Breast epithelium (tissue), 4 donors: Measurements from ENCODE around the gene LAMA1. TPM values are rescaled to one million over a fixed set of nuclear protein-coding genes. Genes with fewer than 3 reads are reported as not detected.

Experiments used
- DNase-seq, 2 donors: peaks; one replicate each; pipeline ENCODE4 v3.0.0-alpha.2; 2019; ENCODE audit warnings: low spot score in 2 of 2
- H3K27ac ChIP-seq, 2 donors: fragments of 200-600 bp; sonication (generic) in 1 of 2; one replicate each; pipeline ENCODE4 v1.5.1; 2016 to 2019; ENCODE audit warnings: mild to moderate bottlenecking in 1 of 2
- H3K27me3 ChIP-seq, 2 donors: fragments of 200-600 bp; sonication (generic) in 1 of 2; one replicate each; pipeline versions ENCODE4 v1.5.1 to v1.6.0; 2017 to 2019; ENCODE audit warnings: control low read depth in 1 of 2, mild to moderate bottlenecking in 1 of 2
- H3K36me3 ChIP-seq: fragments of 200-600 bp; one replicate; pipeline ENCODE4 v1.5.1; 2019
- H3K4me1 ChIP-seq, 2 donors: fragments of 200-600 bp; sonication (generic); one replicate each; pipeline ENCODE4 v1.5.1; 2016 to 2019; ENCODE audit warnings: control low read depth in 1 of 2
- H3K4me3 ChIP-seq, 3 donors: fragments of 200-600 bp; sonication (generic); 1 replicate in 2 of 3; 2 replicates in 1 of 3; pipeline ENCODE4 v1.5.1; 2016 to 2019; ENCODE audit warnings: mild to moderate bottlenecking in 3 of 3, moderate library complexity in 2 of 3
- H3K9me3 ChIP-seq, 2 donors: fragments of 200-600 bp; sonication (generic) in 1 of 2; one replicate each; pipeline ENCODE4 v1.5.1; 2016 to 2019; ENCODE audit warnings: control low read depth in 1 of 2
- POLR2A ChIP-seq: fragments of 450-650 bp; IDR thresholded peaks from one replicate; pipeline ENCODE4 v1.6.1; 2016; ENCODE audit warnings: antibody characterized with exemption, mild to moderate bottlenecking, moderate library complexity
- POLR2AphosphoS5 ChIP-seq, 3 donors: sonication (generic); formaldehyde crosslinking; IDR thresholded peaks; one replicate each; pipeline ENCODE4 v1.6.1; 2017; ENCODE audit warnings: antibody characterized with exemption in 3 of 3
- intact Hi-C: fragments of 100-400 bp; cut with DNase I; formaldehyde crosslinking; loops from one replicate; pipeline ENCODE4 v1.15.1; 2023; ENCODE audit warnings: low total_unique reads
- total RNA-seq, 3 donors: library from RNA; depleted of rRNA; stranded (reverse); fragments of >200 nt; gene quantifications; one replicate each; pipeline ENCODE4 v1.1.0, GENCODE V29; 2016
- TF ChIP-seq, protein P1 (sequence below), 3 donors: fragments of 450-650 bp; IDR thresholded peaks; one replicate each; pipeline ENCODE4 v1.5.1; 2016 to 2017; ENCODE audit warnings: antibody characterized with exemption in 3 of 3, mild to moderate bottlenecking in 3 of 3, moderate library complexity in 3 of 3

Gene LAMA1
- total RNA-seq, 3 donors from 2014 or later: 0.48 to 14.7 (median 10.2) TPM

DNA sequence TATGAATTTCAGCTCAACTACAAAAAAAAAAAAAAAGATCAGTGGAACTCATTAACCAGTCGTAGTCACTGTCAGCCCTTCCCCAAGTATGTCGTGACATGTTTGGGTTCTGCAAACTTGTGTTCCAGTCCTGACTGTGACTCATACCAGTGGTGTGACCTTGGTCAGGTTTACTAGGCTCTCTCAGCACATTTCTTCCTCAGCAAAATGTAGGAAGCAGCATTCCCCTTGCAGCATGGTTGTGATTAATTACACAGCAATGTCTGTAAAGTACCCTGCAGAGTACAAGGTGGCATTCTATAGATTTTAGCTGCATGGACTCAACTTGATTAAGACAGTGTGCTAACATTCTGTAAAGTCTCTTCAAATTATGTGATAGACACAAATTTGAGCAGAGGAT lies 156.9 kb downstream of the LAMA1 start:
- H3K36me3 ChIP-seq: peaks cover 6% of the 10 kb centered on the region
- no peaks in the 10 kb centered on the region for H3K4me1 ChIP-seq
- no peaks in the 10 kb centered on the region for H3K9me3 ChIP-seq
- TF ChIP-seq, protein P1, sequence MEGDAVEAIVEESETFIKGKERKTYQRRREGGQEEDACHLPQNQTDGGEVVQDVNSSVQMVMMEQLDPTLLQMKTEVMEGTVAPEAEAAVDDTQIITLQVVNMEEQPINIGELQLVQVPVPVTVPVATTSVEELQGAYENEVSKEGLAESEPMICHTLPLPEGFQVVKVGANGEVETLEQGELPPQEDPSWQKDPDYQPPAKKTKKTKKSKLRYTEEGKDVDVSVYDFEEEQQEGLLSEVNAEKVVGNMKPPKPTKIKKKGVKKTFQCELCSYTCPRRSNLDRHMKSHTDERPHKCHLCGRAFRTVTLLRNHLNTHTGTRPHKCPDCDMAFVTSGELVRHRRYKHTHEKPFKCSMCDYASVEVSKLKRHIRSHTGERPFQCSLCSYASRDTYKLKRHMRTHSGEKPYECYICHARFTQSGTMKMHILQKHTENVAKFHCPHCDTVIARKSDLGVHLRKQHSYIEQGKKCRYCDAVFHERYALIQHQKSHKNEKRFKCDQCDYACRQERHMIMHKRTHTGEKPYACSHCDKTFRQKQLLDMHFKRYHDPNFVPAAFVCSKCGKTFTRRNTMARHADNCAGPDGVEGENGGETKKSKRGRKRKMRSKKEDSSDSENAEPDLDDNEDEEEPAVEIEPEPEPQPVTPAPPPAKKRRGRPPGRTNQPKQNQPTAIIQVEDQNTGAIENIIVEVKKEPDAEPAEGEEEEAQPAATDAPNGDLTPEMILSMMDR (IDR thresholded peaks at IDR 0.05): no peak
- TF ChIP-seq POLR2A: no peak
- TF ChIP-seq POLR2AphosphoS5 (IDR thresholded peaks at IDR 0.05): no peak
- DNase-seq: no peak
- H3K27ac ChIP-seq: no peak overlapping the region
- intact Hi-C loops: no loop called here
- H3K4me3 ChIP-seq: no peak overlapping the region
- H3K27me3 ChIP-seq: no peaks in the 10 kb centered on the region

DNA sequence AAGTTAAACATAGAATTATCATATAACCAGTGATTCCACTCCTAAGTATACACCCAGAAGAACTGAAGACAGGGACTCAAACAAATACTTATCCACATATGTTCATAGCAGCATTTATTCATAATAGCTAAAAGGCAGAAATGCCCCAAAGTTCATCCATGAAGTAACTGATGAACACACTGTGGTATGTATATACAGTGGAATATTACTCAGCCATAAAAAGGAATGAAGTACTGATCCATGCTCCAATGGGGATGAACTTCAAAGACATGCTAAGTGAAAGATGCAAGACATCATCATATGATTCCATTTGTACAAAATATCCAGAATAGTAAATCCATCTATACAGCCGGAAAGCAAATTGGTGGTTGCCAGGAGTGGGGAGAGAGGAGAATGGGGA lies 157.5 kb downstream of the LAMA1 start:
- H3K9me3 ChIP-seq: no peaks in the 10 kb centered on the region
- peaks cover 6% of the 10 kb centered on the region for H3K36me3 ChIP-seq
- no peaks in the 10 kb centered on the region for H3K27me3 ChIP-seq
- TF ChIP-seq POLR2AphosphoS5 (IDR thresholded peaks at IDR 0.05): no peak
- TF ChIP-seq, protein P1 (IDR thresholded peaks at IDR 0.05): no peak
- no peak for TF ChIP-seq POLR2A
- H3K4me3 ChIP-seq: no peak overlapping the region
- no peak for DNase-seq
- no peaks in the 10 kb centered on the region for H3K4me1 ChIP-seq
- intact Hi-C loops: no loop called here
- no peak overlapping the region for H3K27ac ChIP-seq

GRCh38 chr18:6959110-6959509 lies 158.5 kb downstream of the LAMA1 start:
- intact Hi-C loops: no loop called here
- TF ChIP-seq POLR2AphosphoS5 (IDR thresholded peaks at IDR 0.05): no peak
- TF ChIP-seq, protein P1 (IDR thresholded peaks at IDR 0.05): no peak
- TF ChIP-seq POLR2A: no peak
- no peaks in the 10 kb centered on the region for H3K36me3 ChIP-seq
- H3K4me3 ChIP-seq: no peak overlapping the region
- H3K27me3 ChIP-seq: no peaks in the 10 kb centered on the region
- no peak for DNase-seq
- H3K27ac ChIP-seq: no peak overlapping the region
- H3K9me3 ChIP-seq: no peaks in the 10 kb centered on the region
- no peaks in the 10 kb centered on the region for H3K4me1 ChIP-seq

DNA sequence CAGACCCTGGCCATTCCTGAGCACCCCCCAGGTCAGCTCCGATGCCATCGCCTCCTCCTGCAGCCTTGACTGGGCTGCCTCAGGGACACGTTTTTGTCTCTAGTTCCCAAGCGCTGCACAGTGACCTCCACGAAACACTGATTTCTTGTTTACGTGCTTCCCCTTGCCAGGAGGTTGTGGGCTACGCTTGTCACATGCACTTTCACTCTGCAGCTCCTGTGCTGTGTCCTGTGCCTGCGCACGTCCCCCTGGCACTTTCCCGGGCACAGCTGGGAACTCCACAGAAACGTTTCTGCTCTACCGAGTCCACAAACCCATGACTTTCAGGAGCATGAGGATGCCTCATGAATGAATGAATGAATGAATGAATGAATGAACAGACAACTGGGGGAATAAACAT lies 160.6 kb downstream of the LAMA1 start:
- H3K36me3 ChIP-seq: no peaks in the 10 kb centered on the region
- H3K27ac ChIP-seq: no peak overlapping the region
- TF ChIP-seq POLR2A: no peak
- H3K4me1 ChIP-seq: no peaks in the 10 kb centered on the region
- DNase-seq: no peak
- intact Hi-C loops: no loop called here
- H3K9me3 ChIP-seq: no peaks in the 10 kb centered on the region
- no peaks in the 10 kb centered on the region for H3K27me3 ChIP-seq
- H3K4me3 ChIP-seq: no peak overlapping the region

DNA sequence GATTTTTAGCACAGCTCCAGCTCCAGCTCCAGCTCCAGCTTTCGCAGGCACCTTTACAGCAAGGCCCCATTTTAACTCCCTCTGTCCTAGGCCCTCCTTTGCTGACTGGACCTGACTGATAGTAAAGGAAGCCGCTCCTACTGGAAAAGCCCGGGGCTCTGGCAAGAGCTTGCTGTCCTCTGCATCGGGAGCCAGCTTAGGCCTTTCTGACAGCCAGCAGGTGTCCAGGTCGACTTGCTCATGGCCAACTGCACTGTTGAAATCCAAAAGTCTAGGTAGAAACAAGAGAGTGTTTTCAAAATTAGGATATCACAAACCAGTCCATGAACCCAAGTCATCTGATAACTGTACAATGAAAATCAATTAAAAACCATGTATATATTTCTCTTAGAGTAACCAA lies 161.1 kb downstream of the LAMA1 start:
- H3K4me1 ChIP-seq: no peaks in the 10 kb centered on the region
- no peaks in the 10 kb centered on the region for H3K9me3 ChIP-seq
- no peaks in the 10 kb centered on the region for H3K36me3 ChIP-seq
- DNase-seq: no peak
- intact Hi-C loops: no loop called here
- H3K27ac ChIP-seq: no peak overlapping the region
- no peak for TF ChIP-seq POLR2A
- no peak for TF ChIP-seq POLR2AphosphoS5 (IDR thresholded peaks at IDR 0.05)
- H3K4me3 ChIP-seq: no peak overlapping the region
- H3K27me3 ChIP-seq: no peaks in the 10 kb centered on the region

DNA sequence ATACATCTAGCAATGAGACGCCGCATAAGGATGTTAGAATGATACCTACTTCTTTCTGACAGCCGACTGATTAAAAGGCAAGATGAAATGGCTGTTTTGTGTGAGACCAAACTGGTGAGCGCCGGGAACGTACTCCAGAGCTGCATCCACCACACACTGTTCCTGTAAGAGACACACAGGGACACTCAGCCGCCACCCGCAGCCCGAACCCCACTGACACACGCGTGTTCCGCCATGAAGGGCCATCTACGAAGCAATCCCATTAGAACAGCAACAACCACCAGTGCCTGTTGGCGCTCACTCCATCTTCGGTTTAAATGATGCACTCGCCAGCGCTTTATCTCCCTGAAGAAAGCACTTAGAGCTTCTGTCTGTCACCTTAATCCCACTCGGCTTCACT lies 162.3 kb downstream of the LAMA1 start:
- Histone ChIP-seq H3K4me1 (no peaks in the 10 kb centered on the region), H3K27me3 (no peaks in the 10 kb centered on the region), H3K27ac (no peak overlapping the region), H3K4me3 (no peak overlapping the region), H3K9me3 (no peaks in the 10 kb centered on the region), H3K36me3 (no peaks in the 10 kb centered on the region)
- intact Hi-C loops: no loop called here
- no peak for DNase-seq
- TF ChIP-seq POLR2A: no peak
- TF ChIP-seq, protein P1 (IDR thresholded peaks at IDR 0.05): no peak
- no peak for TF ChIP-seq POLR2AphosphoS5 (IDR thresholded peaks at IDR 0.05)
